ENCODE data around the gene ITGB5. TPM values are rescaled to one million over a fixed set of nuclear protein-coding genes. Genes with fewer than 3 reads are reported as not detected.
A peak's percentile ranks its signal among the peaks of the same experiment; 100 is the strongest.

The ITGB5 gene
- total and polyA plus RNA-seq, 4 donors = 32.3 to 134 (median 60.7) TPM

DNA sequence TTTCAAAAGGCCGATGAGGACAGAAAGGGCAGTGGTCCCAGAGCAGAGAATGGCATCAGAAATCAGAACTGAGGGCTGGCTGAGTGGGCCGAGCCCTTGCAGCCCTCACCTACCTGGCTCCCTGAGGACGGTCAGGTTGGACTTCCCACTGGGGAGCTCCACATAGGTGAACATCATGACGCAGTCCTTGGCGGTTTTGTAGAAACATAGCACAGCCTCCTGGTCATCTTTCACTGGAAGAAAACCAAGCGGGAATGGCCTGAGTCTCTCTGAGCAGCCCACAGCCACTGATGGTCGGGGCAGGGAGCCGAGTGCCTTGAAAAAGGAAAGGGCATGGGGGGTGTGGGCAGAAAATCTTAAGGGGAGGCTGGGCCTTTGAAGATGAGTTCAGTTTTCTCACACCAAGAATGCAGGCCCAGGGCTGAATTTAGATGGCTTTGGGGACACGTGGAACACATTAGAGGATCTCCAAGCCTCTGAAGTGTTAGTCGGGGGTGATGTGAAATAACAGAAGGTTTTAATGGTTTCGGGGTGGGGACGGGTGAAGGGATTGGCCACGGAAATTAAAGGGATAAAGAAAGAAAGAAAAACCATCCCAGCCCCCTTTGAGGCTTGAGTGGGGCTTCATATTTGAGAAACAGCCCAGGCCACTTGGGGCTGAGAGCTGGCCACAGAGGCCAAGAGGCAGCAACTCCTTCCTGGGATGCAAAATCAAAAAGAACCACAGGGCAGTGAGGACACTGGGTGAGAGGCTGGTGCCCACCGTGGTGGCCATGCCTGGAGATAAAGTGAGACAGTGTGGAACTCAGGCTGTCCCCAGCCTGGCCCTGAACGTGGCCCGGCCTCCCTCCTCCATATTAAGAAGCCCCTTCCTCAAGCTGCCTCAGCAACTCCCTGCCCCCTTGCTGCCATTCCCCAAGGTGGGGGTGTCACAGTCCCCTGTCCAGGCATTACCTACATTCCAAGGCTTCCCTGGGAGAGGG is 120.8 kb downstream of the ITGB5 start:
- peaks cover 52% of the 10 kb centered on the region for H3K36me3 ChIP-seq (ENCODE audit: control insufficient read depth, insufficient read depth, low read length)

DNA sequence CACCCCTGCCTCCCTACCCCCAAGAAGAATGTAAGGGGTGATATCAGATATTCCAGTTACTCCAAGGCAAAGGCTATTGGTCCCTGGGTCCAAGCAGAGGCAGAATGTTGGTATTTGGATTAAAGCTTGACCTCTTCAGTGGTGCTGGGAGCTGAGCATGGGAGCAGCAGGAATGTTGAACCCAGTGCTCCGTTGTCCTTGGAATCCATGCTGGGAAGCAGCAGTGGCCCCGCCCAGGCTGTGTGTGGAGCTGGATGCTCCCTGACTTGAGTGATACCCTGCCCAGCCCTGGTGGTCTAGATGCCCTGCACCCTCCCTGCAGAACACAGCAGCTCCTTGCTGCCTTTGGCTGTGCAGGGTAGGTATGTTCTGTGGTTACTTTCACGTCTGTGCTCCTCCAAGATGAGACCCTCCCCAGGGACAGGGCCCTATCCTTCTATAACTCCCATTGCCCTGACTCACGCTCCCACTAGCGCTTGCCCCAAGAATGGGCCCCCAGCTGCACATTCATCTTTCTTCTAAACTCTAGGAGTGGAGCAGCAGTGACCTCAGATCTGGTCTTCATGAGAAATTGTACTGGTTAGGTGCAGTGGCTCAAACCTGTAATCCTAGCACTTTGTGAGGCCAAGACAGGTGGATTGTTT is 121.8 kb downstream of the ITGB5 start:
- Histone ChIP-seq H3K36me3 (ENCODE audit: control insufficient read depth, insufficient read depth, low read length) (peaks cover 52% of the 10 kb centered on the region), H3K4me3 (ENCODE audit: low read depth, low read length) (no peak overlapping the region)
- 72% methylated on average over 4 of the region's 5 CpGs for WGBS (ENCODE audit: insufficient coverage)

More for the DNA sequence above, 120.8 kb downstream of the ITGB5 start:
- DNase-seq (ENCODE audit: low read depth in 4 of 6, low spot score in 6 of 6) = no peak
- Histone ChIP-seq H3K4me3 (ENCODE audit: low read depth, low read length) (no peak overlapping the region), H3K4me1 (ENCODE audit: control insufficient read depth, insufficient read depth, low read length) (peaks cover 27% of the 10 kb centered on the region), H3K27me3 (ENCODE audit: control insufficient read depth, insufficient read depth, low read length) (no peaks in the 10 kb centered on the region), H3K27ac (ENCODE audit: low read depth, low read length) (no peak overlapping the region), H3K9me3 (ENCODE audit: control insufficient read depth, insufficient read depth, low read length) (no peaks in the 10 kb centered on the region)
- WGBS (ENCODE audit: insufficient coverage) = 96% methylated on average over 8 of the region's 16 CpGs

DNA sequence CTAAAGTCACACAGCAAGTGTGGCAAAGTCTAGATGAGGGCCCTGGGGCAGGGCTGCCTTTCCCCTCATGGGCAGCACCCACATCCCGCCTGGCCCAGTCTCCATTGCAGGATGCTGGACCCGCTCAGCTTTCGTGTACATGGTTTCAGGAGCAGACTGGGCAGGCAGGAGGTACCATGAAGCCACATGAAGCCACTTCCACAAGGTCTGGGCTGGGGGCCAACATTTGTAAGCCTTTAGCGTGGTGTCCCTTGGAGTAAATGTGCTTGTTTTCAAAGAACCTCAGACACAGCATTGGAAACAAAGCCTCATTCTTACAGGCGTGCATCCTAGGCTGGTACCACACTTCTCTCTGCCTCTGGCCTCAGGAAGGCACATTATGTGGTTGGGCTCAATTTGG is 122.4 kb downstream of the ITGB5 start:
- H3K36me3 ChIP-seq (ENCODE audit: control insufficient read depth, insufficient read depth, low read length) = peaks cover 51% of the 10 kb centered on the region
- H3K9me3 ChIP-seq (ENCODE audit: control insufficient read depth, insufficient read depth, low read length) = no peaks in the 10 kb centered on the region
- WGBS (ENCODE audit: insufficient coverage) = 51% methylated on average over 3 of the region's 5 CpGs
- H3K27ac ChIP-seq (ENCODE audit: low read depth, low read length) = no peak overlapping the region
- peak in 2 of 6 donors; percentile 63 to 82 for DNase-seq (ENCODE audit: low read depth in 4 of 6, low spot score in 6 of 6)
- H3K27me3 ChIP-seq (ENCODE audit: control insufficient read depth, insufficient read depth, low read length) = no peaks in the 10 kb centered on the region
- H3K4me1 ChIP-seq (ENCODE audit: control insufficient read depth, insufficient read depth, low read length) = peaks cover 22% of the 10 kb centered on the region
- H3K4me3 ChIP-seq (ENCODE audit: low read depth, low read length) = no peak overlapping the region

More for the DNA sequence above, 121.8 kb downstream of the ITGB5 start:
- no peak for DNase-seq (ENCODE audit: low read depth in 4 of 6, low spot score in 6 of 6)
- Histone ChIP-seq H3K27ac (ENCODE audit: low read depth, low read length) (no peak overlapping the region), H3K9me3 (ENCODE audit: control insufficient read depth, insufficient read depth, low read length) (no peaks in the 10 kb centered on the region), H3K27me3 (ENCODE audit: control insufficient read depth, insufficient read depth, low read length) (no peaks in the 10 kb centered on the region), H3K4me1 (ENCODE audit: control insufficient read depth, insufficient read depth, low read length) (peaks cover 26% of the 10 kb centered on the region)

DNA sequence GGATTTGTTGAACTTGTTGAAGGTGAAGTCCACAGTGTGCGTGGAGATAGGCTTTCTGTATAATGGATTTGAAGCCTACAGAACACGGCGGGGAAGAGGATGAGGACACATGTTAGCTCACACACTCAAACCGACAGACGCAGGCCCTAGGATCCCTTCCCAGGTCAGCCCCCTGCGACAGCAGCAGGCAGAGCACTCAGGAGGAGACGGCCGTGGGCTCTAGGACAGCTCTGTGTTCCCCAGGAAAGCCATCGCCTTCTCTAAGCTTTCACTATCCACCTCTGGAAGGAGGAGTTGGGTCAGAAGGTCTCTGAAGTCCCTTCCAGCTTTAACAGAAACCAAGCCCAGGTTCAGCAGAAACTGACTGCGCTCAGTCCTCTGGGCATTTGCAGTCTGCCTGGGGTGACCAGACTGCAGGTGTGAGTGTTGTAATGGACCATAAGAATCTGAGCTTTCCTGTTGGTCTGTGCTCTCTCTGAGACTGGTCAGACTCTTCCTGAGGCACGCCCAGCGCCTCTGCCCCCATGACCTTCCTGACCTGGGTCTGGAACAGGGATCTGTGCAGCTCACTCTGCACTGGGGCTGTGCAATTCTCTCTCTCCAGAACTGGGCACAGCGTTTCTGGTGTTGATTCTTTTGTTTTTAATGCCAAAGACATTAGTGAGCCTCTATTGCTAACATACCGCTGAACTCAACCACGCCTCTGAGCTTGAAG is 123.4 kb downstream of the ITGB5 start:
- H3K27ac ChIP-seq (ENCODE audit: low read depth, low read length) = no peak overlapping the region
- peaks cover 22% of the 10 kb centered on the region for H3K4me1 ChIP-seq (ENCODE audit: control insufficient read depth, insufficient read depth, low read length)
- H3K36me3 ChIP-seq (ENCODE audit: control insufficient read depth, insufficient read depth, low read length) = peaks cover 52% of the 10 kb centered on the region
- no peaks in the 10 kb centered on the region for H3K27me3 ChIP-seq (ENCODE audit: control insufficient read depth, insufficient read depth, low read length)
- 91% methylated on average over 10 of the region's 15 CpGs for WGBS (ENCODE audit: insufficient coverage)
- H3K4me3 ChIP-seq (ENCODE audit: low read depth, low read length) = no peak overlapping the region
- H3K9me3 ChIP-seq (ENCODE audit: control insufficient read depth, insufficient read depth, low read length) = no peaks in the 10 kb centered on the region
- DNase-seq (ENCODE audit: low read depth in 4 of 6, low spot score in 6 of 6) = no peak

DNA sequence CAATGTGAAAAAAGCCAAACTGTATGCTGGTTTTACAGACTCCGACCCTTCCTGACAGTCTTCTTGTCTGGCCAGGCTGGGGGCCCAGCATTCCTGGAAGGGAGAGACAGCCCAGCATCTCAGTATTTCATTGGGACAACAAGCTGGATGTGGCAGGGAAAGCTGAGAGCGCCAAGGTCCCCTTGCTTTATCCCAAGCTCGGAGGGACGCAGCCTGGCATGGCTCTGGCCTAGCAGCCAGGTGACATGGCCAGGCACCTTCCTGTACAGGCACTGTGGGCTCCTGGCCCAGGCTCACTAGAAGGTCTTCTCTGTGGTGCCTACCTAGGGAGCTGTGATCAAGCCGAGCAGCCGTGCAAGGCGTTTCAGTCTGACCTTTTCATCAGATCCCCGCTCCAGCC is 124.0 kb downstream of the ITGB5 start:
- Histone ChIP-seq H3K36me3 (ENCODE audit: control insufficient read depth, insufficient read depth, low read length) (peaks cover 49% of the 10 kb centered on the region), H3K9me3 (ENCODE audit: control insufficient read depth, insufficient read depth, low read length) (no peaks in the 10 kb centered on the region), H3K27me3 (ENCODE audit: control insufficient read depth, insufficient read depth, low read length) (no peaks in the 10 kb centered on the region), H3K27ac (ENCODE audit: low read depth, low read length) (no peak overlapping the region), H3K4me3 (ENCODE audit: low read depth, low read length) (no peak overlapping the region), H3K4me1 (ENCODE audit: control insufficient read depth, insufficient read depth, low read length) (peaks cover 22% of the 10 kb centered on the region)
- WGBS (ENCODE audit: insufficient coverage) = 87% methylated on average over 7 of the region's 8 CpGs
- no peak for DNase-seq (ENCODE audit: low read depth in 4 of 6, low spot score in 6 of 6)

DNA sequence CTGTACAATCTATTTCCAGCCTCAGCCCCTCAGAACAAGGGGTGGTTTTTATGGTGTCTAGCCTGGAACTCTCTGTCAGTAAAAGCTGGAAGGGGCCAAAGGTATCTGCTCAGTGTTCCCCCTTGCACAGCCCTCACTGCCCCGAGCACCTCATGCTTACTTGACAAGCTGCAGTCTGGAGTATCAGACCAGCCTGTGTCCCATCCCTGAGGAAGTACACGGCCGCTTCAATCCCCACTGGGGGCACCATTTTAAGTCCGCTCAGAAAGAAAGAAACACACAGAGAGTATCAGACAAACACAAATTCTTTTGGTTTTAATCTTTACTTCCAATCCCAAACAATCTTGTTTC is 124.5 kb downstream of the ITGB5 start:
- H3K4me1 ChIP-seq (ENCODE audit: control insufficient read depth, insufficient read depth, low read length) = peaks cover 22% of the 10 kb centered on the region
- H3K4me3 ChIP-seq (ENCODE audit: low read depth, low read length) = no peak overlapping the region
- H3K36me3 ChIP-seq (ENCODE audit: control insufficient read depth, insufficient read depth, low read length) = peaks cover 44% of the 10 kb centered on the region
- no peak for DNase-seq (ENCODE audit: low read depth in 4 of 6, low spot score in 6 of 6)
- WGBS (ENCODE audit: insufficient coverage) = 79% methylated on average over 4 of the region's 4 CpGs
- H3K27me3 ChIP-seq (ENCODE audit: control insufficient read depth, insufficient read depth, low read length) = no peaks in the 10 kb centered on the region
- H3K9me3 ChIP-seq (ENCODE audit: control insufficient read depth, insufficient read depth, low read length) = no peaks in the 10 kb centered on the region
- H3K27ac ChIP-seq (ENCODE audit: low read depth, low read length) = no peak overlapping the region

DNA sequence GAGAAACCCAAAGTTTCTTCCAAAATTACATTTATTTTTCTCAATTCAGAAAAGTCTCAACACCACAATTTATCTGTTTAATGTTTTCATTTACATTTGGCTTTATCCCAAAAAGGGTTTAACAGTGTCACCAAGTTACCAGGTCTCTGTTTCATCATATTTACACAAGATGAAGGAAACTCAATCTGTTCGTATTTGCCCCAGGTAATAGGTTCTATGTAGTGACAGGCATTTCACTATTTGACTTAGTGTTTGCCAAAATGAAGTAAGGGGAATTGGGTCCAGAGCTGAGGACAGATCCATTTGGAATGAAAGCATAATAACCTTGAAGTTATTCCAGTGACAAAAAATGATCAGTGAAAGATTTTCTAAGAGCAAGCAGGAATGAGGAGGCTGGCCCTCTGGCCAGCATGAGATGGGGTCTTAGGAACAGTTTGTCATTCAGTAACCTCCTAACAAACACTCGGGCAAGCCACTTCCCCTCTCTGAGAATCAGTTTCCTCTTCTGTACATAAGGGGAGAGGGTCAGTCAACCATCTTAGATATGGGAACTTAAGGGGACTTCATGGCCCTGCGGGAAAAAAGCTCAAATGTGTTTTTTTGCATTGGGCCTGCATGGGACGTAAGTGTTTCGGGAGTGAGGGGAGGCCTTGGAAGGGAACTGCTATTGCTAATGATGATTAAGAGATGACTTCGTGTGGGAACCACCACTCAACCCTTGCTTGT is 125.1 kb downstream of the ITGB5 start:
- H3K27me3 ChIP-seq (ENCODE audit: control insufficient read depth, insufficient read depth, low read length) = no peaks in the 10 kb centered on the region
- WGBS (ENCODE audit: insufficient coverage) = 83% methylated on average over 1 of the region's 6 CpGs
- H3K27ac ChIP-seq (ENCODE audit: low read depth, low read length) = no peak overlapping the region
- no peak overlapping the region for H3K4me3 ChIP-seq (ENCODE audit: low read depth, low read length)
- no peaks in the 10 kb centered on the region for H3K9me3 ChIP-seq (ENCODE audit: control insufficient read depth, insufficient read depth, low read length)
- H3K4me1 ChIP-seq (ENCODE audit: control insufficient read depth, insufficient read depth, low read length) = peaks cover 22% of the 10 kb centered on the region
- peaks cover 40% of the 10 kb centered on the region for H3K36me3 ChIP-seq (ENCODE audit: control insufficient read depth, insufficient read depth, low read length)
- DNase-seq (ENCODE audit: low read depth in 4 of 6, low spot score in 6 of 6) = no peak

DNA sequence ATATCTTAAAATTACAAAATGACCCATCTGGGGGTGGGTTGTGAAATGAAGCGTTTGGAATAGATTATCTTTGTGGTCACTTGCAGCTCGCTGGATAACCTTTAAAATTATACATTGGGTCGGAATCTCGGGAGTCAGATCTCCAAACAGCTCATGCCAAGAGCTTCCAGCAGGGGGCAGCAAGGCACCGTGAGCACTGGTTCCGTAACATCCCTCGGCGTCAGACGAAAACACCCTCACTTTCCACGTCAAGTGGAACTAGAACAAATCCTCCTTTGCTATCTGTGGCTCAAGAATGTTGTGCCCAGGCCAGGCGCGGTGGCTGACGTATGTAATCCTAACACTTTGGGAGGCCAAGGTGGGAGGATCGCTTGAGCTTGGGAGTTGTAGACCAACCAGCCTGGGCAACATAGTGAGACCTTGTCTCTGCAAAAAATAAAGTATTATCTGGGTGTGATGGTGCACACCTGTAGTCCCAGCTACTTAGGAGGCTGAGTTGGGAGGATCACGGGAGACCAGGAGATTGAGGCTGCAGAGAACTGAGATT is 125.8 kb downstream of the ITGB5 start:
- Histone ChIP-seq H3K4me3 (ENCODE audit: low read depth, low read length) (no peak overlapping the region), H3K27ac (ENCODE audit: low read depth, low read length) (no peak overlapping the region), H3K36me3 (ENCODE audit: control insufficient read depth, insufficient read depth, low read length) (peaks cover 33% of the 10 kb centered on the region), H3K4me1 (ENCODE audit: control insufficient read depth, insufficient read depth, low read length) (peaks cover 22% of the 10 kb centered on the region), H3K9me3 (ENCODE audit: control insufficient read depth, insufficient read depth, low read length) (no peaks in the 10 kb centered on the region), H3K27me3 (ENCODE audit: control insufficient read depth, insufficient read depth, low read length) (no peaks in the 10 kb centered on the region)
- WGBS (ENCODE audit: insufficient coverage) = 15% methylated on average over 13 of the region's 15 CpGs
- peak; percentile 68 to 95 (median 78) for DNase-seq (ENCODE audit: low read depth in 4 of 6, low spot score in 6 of 6)

DNA sequence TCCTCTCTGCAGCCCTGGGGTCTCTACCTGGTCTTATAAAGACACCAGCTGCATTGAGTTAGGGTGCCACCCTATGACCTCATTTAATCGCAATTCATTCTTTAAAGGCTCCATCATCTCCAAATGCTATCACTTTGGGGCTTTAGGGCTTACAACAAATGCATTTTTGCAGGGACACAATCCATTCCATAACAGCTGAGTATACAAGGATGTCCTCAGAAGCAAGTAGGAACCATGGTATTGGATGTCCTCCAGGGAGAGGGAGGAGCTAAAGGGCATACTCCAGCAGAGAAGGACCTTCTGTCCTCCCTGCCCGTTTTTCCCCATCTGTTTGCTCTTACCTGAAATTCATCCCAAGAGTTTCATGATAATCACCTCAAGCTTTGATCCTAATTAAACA is 126.6 kb downstream of the ITGB5 start:
- Histone ChIP-seq H3K27me3 (ENCODE audit: control insufficient read depth, insufficient read depth, low read length) (no peaks in the 10 kb centered on the region), H3K27ac (ENCODE audit: low read depth, low read length) (no peak overlapping the region), H3K36me3 (ENCODE audit: control insufficient read depth, insufficient read depth, low read length) (peaks cover 25% of the 10 kb centered on the region), H3K4me1 (ENCODE audit: control insufficient read depth, insufficient read depth, low read length) (peaks cover 17% of the 10 kb centered on the region), H3K9me3 (ENCODE audit: control insufficient read depth, insufficient read depth, low read length) (no peaks in the 10 kb centered on the region), H3K4me3 (ENCODE audit: low read depth, low read length) (no peak overlapping the region)
- DNase-seq (ENCODE audit: low read depth in 4 of 6, low spot score in 6 of 6) = peak in 1 of 6 donors; percentile 37
- WGBS (ENCODE audit: insufficient coverage) = 88% methylated on average over 1 of the region's 2 CpGs

Data from spinal cord (tissue), 10 donors.